PFSK-1 (cell line): ENCODE measurements around the gene ANKS1B.

Source experiments
- FOXP2 ChIP-seq: optimal IDR thresholded peaks from 2 replicates; pipeline ENCODE3; 2011; ENCODE audit warnings: borderline replicate concordance, control low read depth, inconsistent platforms; ENCODE audit not compliant: insufficient read depth; ENCODE audit errors: extremely low read length, extremely low read depth
- POLR2AphosphoS5 ChIP-seq: IDR thresholded peaks from 2 replicates; pipeline ENCODE4 v1.6.1; 2012; ENCODE audit warnings: low read depth, mild to moderate bottlenecking, control low read depth, low read length, moderate library complexity
- SIN3A ChIP-seq: IDR thresholded peaks from 2 replicates; pipeline ENCODE4 v1.6.1; 2012; ENCODE audit warnings: mild to moderate bottlenecking, low read length, moderate library complexity, borderline replicate concordance; ENCODE audit not compliant: insufficient read depth
- TAF1 ChIP-seq: IDR thresholded peaks from 2 replicates; pipeline ENCODE4 v1.6.1; 2012; ENCODE audit warnings: low read length, control low read depth, borderline replicate concordance; ENCODE audit not compliant: insufficient read depth
- TF ChIP-seq, protein P1 (sequence below), 2 experiments: IDR thresholded peaks; 2 replicates each; pipeline versions ENCODE4 v1.6.1 to v1.8.0; 2011 to 2012; ENCODE audit warnings: low read depth in 2 of 2, low read length in 2 of 2, control low read depth in 1 of 2, inconsistent platforms in 1 of 2, mild to moderate bottlenecking in 1 of 2, moderate library complexity in 1 of 2; ENCODE audit not compliant: insufficient read depth in 1 of 2

Gene ANKS1B

DNA sequence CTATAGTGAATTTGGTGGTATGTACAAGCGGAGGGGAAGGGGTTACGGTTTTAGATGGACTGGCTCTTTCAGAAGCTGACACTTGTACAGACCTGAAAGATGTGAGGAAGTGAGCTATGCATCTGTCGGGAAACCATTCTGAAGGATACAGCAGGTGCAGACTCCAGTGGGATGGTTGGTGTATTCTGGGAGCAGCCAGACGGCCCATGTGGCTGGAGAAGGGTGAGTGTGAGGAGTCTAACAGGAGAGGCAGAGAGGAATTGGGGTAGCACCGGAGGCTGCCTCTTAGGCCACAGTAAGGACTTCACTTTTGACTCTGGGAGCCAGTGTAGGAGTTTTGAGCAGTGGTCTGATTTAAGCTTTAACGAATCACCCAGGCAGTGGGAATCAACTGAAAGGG lies 1248.9 kb downstream of the ANKS1B start:
- TF ChIP-seq POLR2AphosphoS5 (no peak), TAF1 (no peak)

DNA sequence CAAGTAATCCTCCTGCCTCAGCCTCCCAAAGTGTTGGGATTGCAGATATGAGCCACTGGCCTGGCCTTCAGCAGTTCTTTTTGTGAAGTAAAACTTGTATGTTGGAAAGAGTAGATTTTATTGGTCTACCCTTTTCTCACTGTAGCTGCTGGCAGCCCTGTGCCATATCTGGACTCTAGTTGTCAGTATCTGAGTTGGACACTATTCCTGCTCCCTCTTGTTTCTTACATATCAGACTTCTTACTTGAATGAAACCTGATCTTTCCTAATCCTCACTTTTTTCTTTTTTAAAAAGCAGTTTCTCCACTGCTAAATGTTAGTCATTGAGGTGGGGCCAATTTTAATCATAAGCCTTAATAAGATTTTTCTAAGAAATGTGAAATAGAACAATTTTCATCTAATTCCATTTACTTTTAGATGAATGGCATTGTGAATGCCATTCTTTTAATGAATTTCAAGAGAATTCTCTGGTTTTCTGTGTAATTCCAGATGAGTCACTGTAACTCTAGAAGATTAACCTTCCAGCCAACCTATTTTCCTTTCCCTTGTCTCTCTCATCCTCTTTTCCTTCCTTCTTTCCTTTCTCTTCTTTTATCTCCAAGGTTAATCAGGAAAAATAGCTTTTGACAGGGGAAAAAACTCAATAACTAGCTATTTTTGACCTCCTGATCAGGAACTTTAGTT lies 1250.9 kb downstream of the ANKS1B start:
- TF ChIP-seq TAF1 (no peak), POLR2AphosphoS5 (no peak), SIN3A (no peak), FOXP2 (no peak)
- TF ChIP-seq, protein P1, sequence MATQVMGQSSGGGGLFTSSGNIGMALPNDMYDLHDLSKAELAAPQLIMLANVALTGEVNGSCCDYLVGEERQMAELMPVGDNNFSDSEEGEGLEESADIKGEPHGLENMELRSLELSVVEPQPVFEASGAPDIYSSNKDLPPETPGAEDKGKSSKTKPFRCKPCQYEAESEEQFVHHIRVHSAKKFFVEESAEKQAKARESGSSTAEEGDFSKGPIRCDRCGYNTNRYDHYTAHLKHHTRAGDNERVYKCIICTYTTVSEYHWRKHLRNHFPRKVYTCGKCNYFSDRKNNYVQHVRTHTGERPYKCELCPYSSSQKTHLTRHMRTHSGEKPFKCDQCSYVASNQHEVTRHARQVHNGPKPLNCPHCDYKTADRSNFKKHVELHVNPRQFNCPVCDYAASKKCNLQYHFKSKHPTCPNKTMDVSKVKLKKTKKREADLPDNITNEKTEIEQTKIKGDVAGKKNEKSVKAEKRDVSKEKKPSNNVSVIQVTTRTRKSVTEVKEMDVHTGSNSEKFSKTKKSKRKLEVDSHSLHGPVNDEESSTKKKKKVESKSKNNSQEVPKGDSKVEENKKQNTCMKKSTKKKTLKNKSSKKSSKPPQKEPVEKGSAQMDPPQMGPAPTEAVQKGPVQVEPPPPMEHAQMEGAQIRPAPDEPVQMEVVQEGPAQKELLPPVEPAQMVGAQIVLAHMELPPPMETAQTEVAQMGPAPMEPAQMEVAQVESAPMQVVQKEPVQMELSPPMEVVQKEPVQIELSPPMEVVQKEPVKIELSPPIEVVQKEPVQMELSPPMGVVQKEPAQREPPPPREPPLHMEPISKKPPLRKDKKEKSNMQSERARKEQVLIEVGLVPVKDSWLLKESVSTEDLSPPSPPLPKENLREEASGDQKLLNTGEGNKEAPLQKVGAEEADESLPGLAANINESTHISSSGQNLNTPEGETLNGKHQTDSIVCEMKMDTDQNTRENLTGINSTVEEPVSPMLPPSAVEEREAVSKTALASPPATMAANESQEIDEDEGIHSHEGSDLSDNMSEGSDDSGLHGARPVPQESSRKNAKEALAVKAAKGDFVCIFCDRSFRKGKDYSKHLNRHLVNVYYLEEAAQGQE (IDR thresholded peaks at IDR 0.05; ENCODE audit: insufficient read depth in 1 of 2, low read depth in 2 of 2, low read length in 2 of 2) = no peak

DNA sequence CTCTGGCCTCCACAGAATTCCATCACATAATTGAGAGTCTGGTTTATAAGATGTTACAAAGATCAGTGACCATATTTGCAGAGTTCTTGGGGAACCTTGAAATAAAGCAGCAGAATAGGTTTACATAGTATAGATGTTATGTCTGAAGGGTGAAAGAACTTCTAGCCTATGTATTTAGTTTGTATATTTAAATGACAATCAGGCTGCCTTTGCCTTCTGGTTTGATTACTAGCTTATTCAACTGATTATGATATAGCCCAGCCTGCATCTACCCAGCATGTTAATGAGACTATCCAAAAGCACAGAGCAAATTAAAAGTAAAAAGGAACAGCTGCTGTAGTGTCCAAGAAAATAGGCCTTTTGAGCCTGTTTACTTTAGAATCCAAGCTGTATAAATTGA lies 1254.3 kb downstream of the ANKS1B start:
- TF ChIP-seq SIN3A (no peak), POLR2AphosphoS5 (no peak), FOXP2 (no peak), TAF1 (no peak)
- TF ChIP-seq, protein P1 (IDR thresholded peaks at IDR 0.05; ENCODE audit: insufficient read depth in 1 of 2, low read depth in 2 of 2, low read length in 2 of 2) = no peak

GRCh38 chr12:98727196-98727595 lies 1257.5 kb downstream of the ANKS1B start:
- no peak for TF ChIP-seq POLR2AphosphoS5
- TF ChIP-seq SIN3A = no peak
- TF ChIP-seq FOXP2 = no peak
- TF ChIP-seq, protein P1 (IDR thresholded peaks at IDR 0.05; ENCODE audit: insufficient read depth in 1 of 2, low read depth in 2 of 2, low read length in 2 of 2) = no peak
- no peak for TF ChIP-seq TAF1

DNA sequence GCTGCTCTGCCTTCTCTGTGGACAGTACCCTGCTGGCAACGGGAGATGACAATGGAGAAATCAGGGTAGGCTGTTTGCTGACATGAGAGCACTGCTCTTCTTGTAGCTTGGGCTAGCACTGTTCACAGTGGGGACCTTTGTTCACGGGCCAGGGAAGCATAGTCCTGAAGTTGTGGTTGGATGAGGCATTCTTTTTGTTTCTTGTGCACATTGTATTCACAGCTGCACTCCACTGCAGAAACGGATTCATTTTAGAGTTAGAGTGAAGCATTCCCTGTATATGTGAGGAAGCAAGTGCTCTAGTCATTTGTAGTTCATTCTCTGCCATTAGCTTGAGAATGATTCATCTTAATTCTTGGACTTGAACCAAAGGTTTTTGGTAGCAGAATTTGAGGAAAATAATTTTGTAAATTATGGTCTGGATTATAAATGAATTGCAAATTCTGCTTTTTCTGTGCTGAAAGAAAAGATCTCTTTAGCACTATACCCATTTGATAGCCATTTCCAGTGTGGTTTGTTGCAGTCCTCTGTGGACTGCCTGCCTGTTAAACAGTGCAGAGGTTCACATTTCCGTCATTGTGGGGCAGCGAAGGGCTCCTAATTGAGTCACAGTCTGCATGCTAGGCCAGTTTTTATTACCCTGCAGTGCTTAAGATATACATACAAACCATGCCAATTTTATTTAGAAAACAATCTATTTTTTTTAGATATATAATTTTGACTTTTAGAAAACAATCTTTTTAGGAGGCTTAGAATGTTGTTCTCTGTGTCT lies 1259.1 kb downstream of the ANKS1B start:
- TF ChIP-seq TAF1 (no peak), FOXP2 (no peak), POLR2AphosphoS5 (no peak), SIN3A (no peak)
- TF ChIP-seq, protein P1 (IDR thresholded peaks at IDR 0.05; ENCODE audit: insufficient read depth in 1 of 2, low read depth in 2 of 2, low read length in 2 of 2) = no peak
